ENCODE data around the gene NDUFS7.
"Not testable (repeated sequence)": the region's sequence is repeated elsewhere in the genome, so short reads cannot be mapped to it uniquely, and the experiment has no call there.

The NDUFS7 gene

DNA sequence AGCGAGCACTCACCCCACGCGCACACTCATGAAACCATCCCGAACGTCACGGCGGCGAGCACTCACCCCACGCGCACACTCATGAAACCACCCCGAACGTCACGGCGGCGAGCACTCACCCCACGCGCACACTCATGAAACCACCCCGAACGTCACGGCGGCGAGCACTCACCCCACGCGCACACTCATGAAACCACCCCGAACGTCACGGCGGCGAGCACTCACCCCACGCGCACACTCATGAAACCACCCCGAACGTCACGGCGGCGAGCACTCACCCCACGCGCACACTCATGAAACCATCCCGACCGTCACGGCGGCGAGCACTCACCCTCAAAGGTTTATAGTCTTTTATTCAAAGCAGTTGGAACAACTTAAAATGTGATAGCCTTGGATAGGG is 36.4 kb downstream of the NDUFS7 start:
- not testable (repeated sequence) for DNase-seq

GRCh38 chr19:1420590-1420989 is 36.9 kb downstream of the NDUFS7 start:
- DNase-seq, result no peak

DNA sequence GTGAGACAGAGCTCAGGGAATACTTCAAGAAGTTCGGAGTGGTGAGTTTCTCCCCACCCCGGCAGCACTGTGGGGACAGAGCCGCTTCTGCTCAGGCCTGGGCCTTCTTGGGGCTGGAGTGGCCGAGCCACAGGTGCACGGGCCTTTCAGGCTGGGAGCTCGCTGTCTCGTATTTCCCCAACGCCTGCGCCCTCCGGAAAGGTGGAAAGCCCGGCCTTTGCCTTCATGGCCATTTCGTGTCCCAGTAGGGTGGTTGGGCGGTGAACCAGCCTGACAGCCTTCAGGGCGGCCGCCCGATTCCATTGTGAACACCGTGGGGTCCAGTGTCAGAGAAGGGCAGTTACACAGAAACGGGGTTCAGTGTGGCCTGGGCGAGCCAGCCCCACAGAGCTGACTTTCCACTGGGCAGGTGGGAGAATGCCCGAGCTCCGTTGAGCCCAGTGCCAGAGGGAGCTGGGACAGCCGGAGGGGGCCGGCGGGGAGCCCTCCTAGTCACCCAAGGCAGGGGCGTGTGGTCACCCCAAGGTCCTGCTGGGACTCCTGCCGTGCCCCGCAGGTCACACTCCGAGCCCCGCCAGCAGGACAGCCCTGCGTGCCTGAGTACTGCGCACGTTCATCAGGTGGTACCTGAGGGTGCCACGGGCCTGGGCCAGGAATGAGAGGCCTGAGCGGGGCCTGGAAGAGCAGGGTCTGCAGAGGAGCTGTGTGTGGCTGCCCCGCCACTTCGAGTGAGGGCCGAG is 37.7 kb downstream of the NDUFS7 start:
- DNase-seq, result no peak

DNA sequence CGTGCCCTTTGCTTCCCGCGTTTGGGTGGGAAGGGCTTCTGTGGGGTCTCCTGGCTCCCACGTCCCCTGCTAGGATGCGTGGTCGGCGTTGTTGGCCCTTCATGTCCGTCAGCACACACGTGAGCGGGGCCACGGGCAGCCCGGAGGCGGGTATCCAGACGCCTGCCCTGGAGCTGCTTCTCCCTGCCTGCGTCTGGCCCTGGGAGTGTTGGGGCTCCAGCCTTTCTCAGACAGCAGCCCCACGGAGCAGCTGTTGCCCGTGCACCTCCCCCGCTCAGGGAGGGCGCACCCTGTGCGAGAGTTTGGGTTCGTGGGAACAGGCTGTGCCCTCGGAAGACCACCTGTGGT is 38.2 kb downstream of the NDUFS7 start:
- DNase-seq, result no peak

- DNase-seq, result no peak
Measured at GRCh38 chr19:1422360-1422759, 38.7 kb downstream of the NDUFS7 start.

GRCh38 chr19:1422943-1423342 is 39.2 kb downstream of the NDUFS7 start:
- DNase-seq, result no peak

DNA sequence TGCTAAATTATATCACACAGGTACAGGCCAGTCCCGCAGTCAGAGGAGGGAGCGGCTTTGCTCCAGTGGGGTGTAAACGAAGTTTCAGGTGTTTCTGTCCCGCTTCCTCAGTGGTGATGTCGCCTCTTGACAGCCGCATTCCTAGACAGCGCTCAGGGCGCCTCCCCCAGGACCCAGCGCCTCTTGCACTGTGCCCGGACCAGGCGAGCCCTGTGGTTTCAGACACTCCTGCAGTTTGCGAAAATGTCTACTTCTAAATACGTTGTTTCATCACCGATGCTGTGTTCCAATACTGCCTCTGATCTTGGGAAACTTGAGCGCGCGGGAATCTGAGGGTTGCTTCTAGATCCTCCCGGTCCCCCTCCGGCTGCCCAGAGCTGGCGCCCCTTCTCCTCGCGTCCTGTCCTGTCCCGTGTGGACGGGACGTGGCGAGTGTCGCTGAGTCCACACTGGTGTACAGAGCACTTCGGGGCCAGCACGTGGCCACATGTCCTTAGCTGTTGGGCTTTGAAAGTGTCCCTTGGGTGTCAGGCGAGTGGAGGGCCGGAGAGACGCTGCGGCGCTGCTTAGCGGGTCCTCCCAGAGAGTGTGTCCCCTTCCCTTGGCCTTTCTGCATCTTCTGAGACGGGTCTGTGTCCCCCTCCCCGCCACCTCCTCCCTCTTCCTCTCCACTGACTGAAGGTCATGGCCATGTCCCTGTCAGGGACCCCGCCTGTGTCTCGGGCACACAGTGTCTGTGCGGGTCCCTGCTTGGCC is 39.9 kb downstream of the NDUFS7 start:
- no peak for DNase-seq

DNA sequence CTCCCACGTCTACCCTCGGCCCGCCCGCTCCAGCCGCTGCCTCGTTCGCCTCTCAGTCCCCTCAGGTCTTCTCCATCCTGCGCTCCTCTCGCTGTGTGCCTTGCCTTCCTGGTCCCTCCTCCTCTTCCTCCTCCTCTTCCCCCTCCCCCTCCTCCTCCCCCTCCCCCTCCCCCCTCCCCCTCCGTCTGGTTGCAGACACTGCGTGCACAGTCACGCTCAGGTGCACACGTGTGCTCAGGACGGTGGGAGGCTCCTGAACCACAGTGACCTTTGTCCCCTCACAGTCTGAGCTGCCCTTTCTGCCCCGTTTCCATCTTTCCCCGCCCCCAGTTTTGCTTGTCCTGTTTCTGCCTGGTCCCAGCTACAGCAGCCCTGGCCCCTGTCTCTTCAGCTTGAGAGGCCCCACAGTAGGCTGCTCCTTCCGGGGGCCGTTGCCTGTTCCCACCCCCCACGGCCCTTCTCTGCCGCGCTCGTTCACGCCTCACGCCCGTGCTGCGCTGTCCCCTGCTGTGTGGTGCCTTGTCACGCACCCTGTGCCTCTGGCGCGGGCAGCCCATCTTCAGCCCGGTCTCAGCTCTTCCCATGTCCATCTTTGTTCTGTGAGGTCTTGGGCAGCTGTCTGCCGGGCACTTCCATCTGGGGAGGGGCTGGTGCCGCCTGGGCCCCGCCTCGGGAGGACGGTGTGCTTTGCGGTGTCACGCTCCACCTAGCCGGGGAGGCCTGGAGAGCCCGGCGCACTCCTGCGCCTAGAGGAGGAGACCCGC is 40.7 kb downstream of the NDUFS7 start:
- DNase-seq, result no peak

DNA sequence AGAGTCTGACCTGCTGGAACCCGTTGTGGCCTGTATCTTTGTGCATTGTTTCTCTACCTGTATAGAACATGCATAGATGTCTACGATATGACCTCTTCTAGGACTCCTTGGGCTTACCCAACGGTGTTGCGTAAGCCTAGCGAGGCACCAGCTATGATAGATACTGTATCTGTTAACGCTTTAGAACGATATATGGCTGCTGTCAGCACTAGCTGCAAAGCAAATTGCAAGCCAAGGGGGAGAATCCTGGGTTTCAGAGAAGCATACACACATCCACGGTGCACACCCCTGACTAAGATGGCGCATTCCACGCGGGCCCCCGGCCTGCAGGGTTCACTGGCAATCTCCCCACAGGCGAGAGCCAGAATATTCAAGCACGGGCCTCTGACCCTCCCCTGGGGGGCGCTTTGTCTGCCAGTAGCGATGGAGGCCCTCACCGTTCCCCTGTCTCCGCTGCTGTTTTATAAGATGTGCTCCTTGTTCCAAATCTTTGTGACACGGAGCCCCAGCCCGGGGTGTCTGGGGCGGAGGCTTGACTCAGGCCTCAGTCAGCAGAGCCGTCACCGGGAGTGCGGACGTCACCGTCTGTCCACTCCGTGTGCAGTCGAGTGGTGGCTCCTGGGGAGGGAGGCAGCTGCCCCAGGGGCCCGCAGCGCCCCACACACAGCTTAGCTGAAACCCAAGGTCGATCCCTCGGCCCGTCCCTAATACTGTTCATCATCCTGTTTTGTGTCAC is 41.6 kb downstream of the NDUFS7 start:
- no peak for DNase-seq

DNA sequence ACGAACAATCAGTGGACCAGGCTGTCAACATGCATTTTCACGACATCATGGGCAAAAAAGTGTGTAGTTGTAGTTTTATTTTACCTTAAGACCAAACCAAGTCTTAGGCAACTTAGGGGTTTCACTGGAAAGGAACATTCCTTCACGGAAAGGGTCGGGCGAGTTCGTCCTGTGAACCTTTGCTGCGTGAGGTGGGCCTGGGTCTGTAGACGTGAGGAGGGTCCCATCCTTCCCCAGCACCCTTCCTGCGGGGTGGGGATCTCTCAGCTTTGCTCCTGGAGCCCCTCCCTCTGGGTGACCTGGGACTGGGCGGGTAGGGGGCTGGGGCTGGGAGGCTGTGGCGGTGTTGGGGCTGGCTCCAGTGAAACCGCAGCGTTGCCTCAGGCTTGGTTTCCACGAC is 42.2 kb downstream of the NDUFS7 start:
- no peak for DNase-seq

- no peak for DNase-seq
Measured at GRCh38 chr19:1426736-1427135, 43.0 kb downstream of the NDUFS7 start.

GRCh38 chr19:1427221-1427920 is 43.7 kb downstream of the NDUFS7 start:
- DNase-seq, result no peak

DNA sequence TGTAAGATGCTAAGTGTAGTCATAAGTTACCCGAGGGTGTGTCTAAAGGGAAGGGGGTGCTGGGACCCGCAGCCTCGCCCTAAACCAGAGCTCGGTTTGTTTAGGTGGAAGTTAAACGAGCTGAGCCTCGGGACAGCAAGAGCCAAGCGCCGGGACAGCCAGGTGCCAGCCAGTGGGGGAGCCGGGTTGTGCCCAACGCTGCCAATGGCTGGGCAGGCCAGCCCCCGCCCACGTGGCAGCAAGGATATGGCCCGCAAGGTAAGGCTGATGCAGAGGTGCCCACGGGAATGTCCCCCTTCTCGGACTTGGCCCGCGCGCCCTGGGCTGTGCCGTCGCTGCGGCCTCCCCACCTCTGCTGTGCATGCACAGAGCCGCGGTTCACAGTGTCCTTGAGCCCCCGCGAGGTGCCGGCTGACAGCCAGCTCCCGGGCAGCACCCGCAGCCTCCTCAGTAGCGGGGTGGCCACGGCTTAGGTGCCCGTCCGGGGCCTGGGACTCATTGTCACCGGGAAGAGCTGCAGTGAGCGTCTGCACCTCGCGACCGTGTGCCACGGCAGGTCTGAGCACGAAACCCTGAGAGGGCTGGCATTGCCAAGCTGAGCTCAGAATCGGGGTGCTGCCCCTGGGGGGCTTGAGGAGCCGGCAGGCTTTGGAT is 45.2 kb downstream of the NDUFS7 start:
- no peak for DNase-seq

DNA sequence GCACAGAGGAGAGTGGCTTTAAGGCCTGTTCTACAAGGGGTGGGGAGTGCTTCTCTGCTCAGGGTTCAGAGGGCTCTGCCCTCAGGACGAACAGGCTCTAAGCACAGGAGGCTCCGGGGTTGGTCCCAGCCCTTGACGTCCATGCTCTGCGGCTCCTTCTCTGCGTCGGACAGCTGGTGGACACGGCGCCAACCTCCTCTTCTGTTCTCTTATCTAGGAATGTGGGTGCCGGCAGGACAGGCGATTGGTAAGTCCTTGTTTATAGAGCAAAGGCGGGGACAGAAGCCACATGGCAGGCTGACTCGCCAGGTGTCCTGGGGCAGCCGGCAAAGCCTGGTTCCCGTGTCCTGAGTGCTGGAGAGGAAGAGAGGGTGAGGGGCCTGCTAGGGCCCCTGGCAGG is 46.0 kb downstream of the NDUFS7 start:
- no peak for DNase-seq

- DNase-seq, result no peak
Measured at GRCh38 chr19:1430246-1430645, 46.5 kb downstream of the NDUFS7 start.

- DNase-seq, result no peak
Measured at GRCh38 chr19:1431759-1432506, 48.2 kb downstream of the NDUFS7 start.

GRCh38 chr19:1432507-1432887 is 48.8 kb downstream of the NDUFS7 start:
- no peak for DNase-seq

- no peak for DNase-seq
Measured at GRCh38 chr19:1433119-1434039, 49.7 kb downstream of the NDUFS7 start.

DNA sequence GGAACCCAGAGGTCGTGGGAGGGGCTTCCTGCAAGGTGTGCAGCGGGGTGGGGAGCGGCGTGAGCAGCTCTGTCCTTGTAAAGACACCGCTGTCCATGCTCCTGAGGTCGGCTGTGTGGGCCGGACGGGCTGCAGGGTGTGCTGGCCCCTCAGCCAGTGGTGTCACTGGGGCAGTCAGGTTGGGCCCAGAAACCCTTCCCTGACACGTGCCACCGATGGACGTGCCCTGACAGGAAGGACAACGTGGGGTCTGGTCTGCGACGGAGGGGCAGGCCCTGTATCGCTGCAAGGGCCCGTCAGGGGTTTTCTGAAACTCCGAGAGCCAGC is 50.3 kb downstream of the NDUFS7 start:
- no peak for DNase-seq

- no peak for DNase-seq
Measured at GRCh38 chr19:1434577-1435060, 50.9 kb downstream of the NDUFS7 start.
